ENCODE measurements around the gene TBL1X.
"Not testable (repeated sequence)": the region's sequence is repeated elsewhere in the genome, so short reads cannot be mapped to it uniquely, and the experiment has no call there.

Gene TBL1X

DNA sequence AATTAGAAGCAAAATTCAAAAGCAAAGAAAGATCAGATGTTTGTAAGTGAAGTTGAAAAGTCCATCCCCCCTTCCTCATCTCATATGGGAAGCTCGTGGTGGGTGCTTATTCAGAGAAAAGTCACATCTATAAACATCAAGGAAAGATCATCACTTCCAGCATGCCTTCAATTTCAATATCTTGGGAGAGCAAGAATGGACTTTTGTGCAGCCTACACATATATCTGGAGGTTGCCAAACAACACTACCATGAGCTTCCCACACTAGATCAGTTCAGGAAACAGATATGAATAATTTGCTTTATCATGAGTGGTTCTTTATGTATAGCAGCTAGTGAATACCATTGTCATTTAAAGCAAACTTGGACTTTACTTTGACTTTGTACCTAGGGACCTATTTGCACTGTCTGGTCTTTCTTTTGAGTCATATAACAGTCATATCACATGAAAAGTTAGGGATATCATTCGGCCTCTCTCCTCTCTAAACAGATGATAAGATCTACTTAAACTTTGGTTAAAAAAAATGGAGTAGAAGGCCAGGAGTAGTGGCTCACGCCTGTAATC is 5.6 kb upstream of the TBL1X start:
- Histone ChIP-seq H3K4me3 (ENCODE audit: low read length in 2 of 2) (no peak overlapping the region), H3K9ac (ENCODE audit: low read length in 2 of 2) (no peak overlapping the region), H3K27ac (ENCODE audit: low read length) (no peak overlapping the region), H3K4me1 (ENCODE audit: control insufficient read depth, insufficient read depth, low read length) (peaks cover 6% of the 10 kb centered on the region), H3K36me3 (ENCODE audit: control insufficient read depth in 2 of 2, insufficient read depth in 2 of 2, low read length in 2 of 2) (no peaks in the 10 kb centered on the region), H3K27me3 (ENCODE audit: control insufficient read depth in 1 of 2, insufficient read depth in 2 of 2, low read length in 2 of 2) (no peaks in the 10 kb centered on the region), H3K9me3 (ENCODE audit: control insufficient read depth in 2 of 2, low read length in 2 of 2) (no peaks in the 10 kb centered on the region)

DNA sequence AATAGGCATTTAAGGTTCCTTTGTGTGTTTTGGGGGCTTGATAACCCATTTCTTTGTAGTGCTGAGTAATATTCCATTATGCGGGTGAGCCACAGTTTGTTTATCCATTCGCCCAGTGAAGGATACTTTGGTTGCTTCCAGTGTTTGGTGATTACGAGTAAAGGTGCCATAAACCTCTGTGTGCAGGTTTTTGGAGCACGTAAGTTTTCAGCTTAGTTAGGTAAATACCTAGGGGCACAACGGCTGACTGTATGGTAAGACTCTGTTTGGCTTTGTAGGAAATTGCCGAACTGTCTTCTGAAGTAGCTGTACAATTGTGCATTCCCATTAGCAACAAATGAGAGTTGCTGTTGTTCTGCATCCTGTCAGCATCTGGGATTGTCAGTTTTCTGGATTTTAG is 3.8 kb upstream of the TBL1X start:
- Histone ChIP-seq H3K4me3 (ENCODE audit: low read length in 2 of 2) (no peak overlapping the region), H3K9me3 (ENCODE audit: control insufficient read depth in 2 of 2, low read length in 2 of 2) (no peaks in the 10 kb centered on the region), H3K27ac (ENCODE audit: low read length) (no peak overlapping the region), H3K4me1 (ENCODE audit: control insufficient read depth, insufficient read depth, low read length) (peaks cover 9% of the 10 kb centered on the region), H3K27me3 (ENCODE audit: control insufficient read depth in 1 of 2, insufficient read depth in 2 of 2, low read length in 2 of 2) (no peaks in the 10 kb centered on the region), H3K9ac (ENCODE audit: low read length in 2 of 2) (no peak overlapping the region), H3K36me3 (ENCODE audit: control insufficient read depth in 2 of 2, insufficient read depth in 2 of 2, low read length in 2 of 2) (no peaks in the 10 kb centered on the region)

DNA sequence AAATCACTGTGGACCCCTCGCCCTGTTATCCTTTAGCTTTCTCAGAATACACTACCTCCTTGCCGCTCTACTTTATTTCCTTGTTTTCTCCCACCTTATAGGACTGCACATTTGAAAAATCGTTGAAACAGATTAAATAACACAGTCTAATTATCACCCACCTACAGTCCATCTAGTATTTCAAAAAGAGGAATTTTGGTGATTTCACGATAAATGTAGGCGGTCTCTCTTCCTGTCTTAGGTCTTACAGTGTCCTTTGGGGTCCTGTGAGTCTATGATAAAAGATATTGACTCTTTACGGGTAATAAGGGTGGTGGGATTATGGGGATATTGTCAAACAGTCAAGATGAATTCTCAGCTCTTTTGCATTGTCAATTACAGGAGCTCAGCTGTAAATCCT is 2.4 kb upstream of the TBL1X start:
- Histone ChIP-seq H3K9ac (ENCODE audit: low read length in 2 of 2) (no peak overlapping the region), H3K9me3 (ENCODE audit: control insufficient read depth in 2 of 2, low read length in 2 of 2) (no peaks in the 10 kb centered on the region), H3K27ac (ENCODE audit: low read length) (peak overlapping the region; percentile 46), H3K27me3 (ENCODE audit: control insufficient read depth in 1 of 2, insufficient read depth in 2 of 2, low read length in 2 of 2) (peaks cover 0 to 3% of the 10 kb centered on the region in 2 donors), H3K4me1 (ENCODE audit: control insufficient read depth, insufficient read depth, low read length) (peaks cover 19% of the 10 kb centered on the region), H3K4me3 (ENCODE audit: low read length in 2 of 2) (no peak overlapping the region), H3K36me3 (ENCODE audit: control insufficient read depth in 2 of 2, insufficient read depth in 2 of 2, low read length in 2 of 2) (no peaks in the 10 kb centered on the region)

DNA sequence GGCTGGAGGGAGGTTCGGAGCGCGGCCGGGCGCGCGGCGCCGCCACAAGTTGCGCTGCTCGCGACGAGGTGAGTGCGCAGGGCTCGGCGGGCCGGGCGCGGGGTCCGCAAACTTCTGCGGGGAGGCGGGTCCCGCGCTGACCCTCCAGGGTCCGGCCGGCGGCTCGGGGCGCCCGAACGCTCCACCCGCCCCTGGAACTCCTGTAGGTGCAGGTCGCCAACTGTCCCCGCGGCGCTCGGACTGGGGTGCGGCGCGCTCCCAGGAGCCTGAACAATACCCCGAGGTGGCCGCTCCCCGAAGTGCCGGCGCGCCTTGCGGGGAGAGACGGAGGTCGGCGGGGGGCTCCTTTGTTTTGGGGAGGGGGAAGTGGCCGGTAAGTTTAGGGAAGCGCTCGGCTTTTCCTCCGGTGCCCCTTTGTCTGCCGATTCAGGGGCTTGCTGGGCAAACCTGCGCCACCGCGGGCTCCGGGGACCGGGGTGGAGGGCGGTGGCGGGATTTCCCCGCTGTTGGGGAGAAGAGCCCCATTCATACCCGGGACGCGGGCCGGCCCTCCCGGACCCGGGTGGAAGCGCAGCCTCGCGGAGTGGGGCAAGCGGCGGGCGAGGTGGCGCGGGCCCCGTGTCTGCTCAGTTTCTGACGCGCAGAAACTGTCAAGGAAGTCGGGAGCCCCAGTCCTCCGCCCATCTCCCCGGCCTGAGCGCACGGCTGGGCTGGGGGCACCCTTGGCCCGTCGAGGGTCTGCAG is 694 bp downstream of the TBL1X start:
- Histone ChIP-seq H3K4me3 (ENCODE audit: low read length in 2 of 2) (peak overlapping the region; percentile 49 to 69), H3K9me3 (ENCODE audit: control insufficient read depth in 2 of 2, low read length in 2 of 2) (no peaks in the 10 kb centered on the region), H3K4me1 (ENCODE audit: control insufficient read depth, insufficient read depth, low read length) (peaks cover 19% of the 10 kb centered on the region), H3K36me3 (ENCODE audit: control insufficient read depth in 2 of 2, insufficient read depth in 2 of 2, low read length in 2 of 2) (no peaks in the 10 kb centered on the region), H3K9ac (ENCODE audit: low read length in 2 of 2) (peak overlapping the region; percentile 57 to 62), H3K27me3 (ENCODE audit: control insufficient read depth in 1 of 2, insufficient read depth in 2 of 2, low read length in 2 of 2) (peaks cover 0 to 3% of the 10 kb centered on the region in 2 donors), H3K27ac (ENCODE audit: low read length) (peak overlapping the region; percentile 60)

DNA sequence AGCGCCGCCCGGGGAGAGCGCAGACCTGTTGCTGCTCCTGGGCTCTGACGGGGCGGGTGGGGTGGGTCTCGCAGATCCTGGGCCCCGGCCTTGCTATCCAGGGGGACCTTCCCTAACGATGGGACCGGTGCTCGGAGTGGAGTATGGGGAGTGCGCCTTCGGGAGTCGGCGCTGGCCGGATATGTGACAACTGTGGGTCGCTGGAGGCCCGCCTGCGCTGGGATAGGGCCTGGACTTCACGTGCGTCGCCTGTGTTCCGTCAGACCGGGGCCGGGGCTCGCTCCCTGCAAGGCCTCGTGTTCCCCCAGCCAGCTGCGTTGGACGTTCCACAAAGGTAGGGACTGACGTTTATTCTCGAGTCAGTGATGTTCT is 1.3 kb downstream of the TBL1X start:
- H3K27me3 ChIP-seq (ENCODE audit: control insufficient read depth in 1 of 2, insufficient read depth in 2 of 2, low read length in 2 of 2) = peaks cover 0 to 3% of the 10 kb centered on the region in 2 donors
- no peak overlapping the region for H3K27ac ChIP-seq (ENCODE audit: low read length)

DNA sequence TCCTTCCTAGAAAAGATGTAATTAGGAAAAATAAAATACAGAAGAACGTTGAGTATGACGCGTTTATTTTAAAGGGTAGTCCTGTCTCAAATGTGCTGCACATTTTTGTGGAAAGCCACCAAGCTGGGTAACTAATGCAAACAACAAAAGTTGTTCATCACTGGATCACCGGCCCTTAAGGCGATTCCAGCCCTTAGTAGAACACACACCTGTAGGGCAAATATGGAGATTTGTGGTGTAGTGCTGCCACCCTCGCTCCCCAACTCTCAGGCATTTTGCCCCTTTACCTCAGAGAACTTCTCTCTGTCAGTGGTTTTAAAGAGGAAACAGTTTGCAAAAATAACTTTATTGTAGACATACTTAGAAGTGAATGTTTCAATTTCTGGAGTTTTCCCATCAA is 1.9 kb downstream of the TBL1X start:
- H3K27ac ChIP-seq (ENCODE audit: low read length) = no peak overlapping the region
- H3K36me3 ChIP-seq (ENCODE audit: control insufficient read depth in 2 of 2, insufficient read depth in 2 of 2, low read length in 2 of 2) = no peaks in the 10 kb centered on the region
- no peaks in the 10 kb centered on the region for H3K9me3 ChIP-seq (ENCODE audit: control insufficient read depth in 2 of 2, low read length in 2 of 2)
- H3K4me1 ChIP-seq (ENCODE audit: control insufficient read depth, insufficient read depth, low read length) = peaks cover 22% of the 10 kb centered on the region
- H3K9ac ChIP-seq (ENCODE audit: low read length in 2 of 2) = no peak overlapping the region
- peak overlapping the region; percentile 69 to 75 for H3K4me3 ChIP-seq (ENCODE audit: low read length in 2 of 2)
- H3K27me3 ChIP-seq (ENCODE audit: control insufficient read depth in 1 of 2, insufficient read depth in 2 of 2, low read length in 2 of 2) = peaks cover 0 to 3% of the 10 kb centered on the region in 2 donors

More for the DNA sequence above, 1.3 kb downstream of the TBL1X start:
- Histone ChIP-seq H3K9me3 (ENCODE audit: control insufficient read depth in 2 of 2, low read length in 2 of 2) (no peaks in the 10 kb centered on the region), H3K36me3 (ENCODE audit: control insufficient read depth in 2 of 2, insufficient read depth in 2 of 2, low read length in 2 of 2) (no peaks in the 10 kb centered on the region), H3K9ac (ENCODE audit: low read length in 2 of 2) (peak overlapping the region; percentile 36 to 38), H3K4me1 (ENCODE audit: control insufficient read depth, insufficient read depth, low read length) (peaks cover 19% of the 10 kb centered on the region), H3K4me3 (ENCODE audit: low read length in 2 of 2) (peak overlapping the region; percentile 69 to 75)

DNA sequence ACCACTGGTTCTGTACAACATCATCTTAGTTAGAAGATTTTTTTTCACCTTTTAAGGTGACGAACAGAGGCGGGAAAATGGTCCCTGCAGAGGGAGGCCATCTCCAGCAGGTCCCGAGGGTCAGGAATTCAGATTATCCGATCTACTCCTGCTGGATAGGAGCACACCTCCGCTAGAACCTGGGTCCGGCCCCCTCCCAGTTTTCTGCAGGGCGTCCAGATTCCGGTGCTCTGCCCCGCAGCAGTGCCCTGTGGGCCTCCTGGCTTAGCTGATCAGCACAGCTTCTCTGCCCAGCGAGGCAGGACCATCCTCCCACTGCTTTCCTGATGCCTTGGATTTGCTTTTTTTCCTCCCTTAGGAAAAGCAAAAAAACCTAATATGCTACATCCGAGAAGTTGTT is 2.3 kb downstream of the TBL1X start:
- Histone ChIP-seq H3K9me3 (ENCODE audit: control insufficient read depth in 2 of 2, low read length in 2 of 2) (no peaks in the 10 kb centered on the region), H3K4me1 (ENCODE audit: control insufficient read depth, insufficient read depth, low read length) (peaks cover 22% of the 10 kb centered on the region), H3K9ac (ENCODE audit: low read length in 2 of 2) (no peak overlapping the region), H3K27me3 (ENCODE audit: control insufficient read depth in 1 of 2, insufficient read depth in 2 of 2, low read length in 2 of 2) (peaks cover 0 to 3% of the 10 kb centered on the region in 2 donors), H3K4me3 (ENCODE audit: low read length in 2 of 2) (peak overlapping the region; percentile 69 to 75), H3K27ac (ENCODE audit: low read length) (no peak overlapping the region), H3K36me3 (ENCODE audit: control insufficient read depth in 2 of 2, insufficient read depth in 2 of 2, low read length in 2 of 2) (no peaks in the 10 kb centered on the region)

- Histone ChIP-seq H3K4me3 (ENCODE audit: low read length in 2 of 2) (peak overlapping the region in 1 of 2 donors; percentile 44), H3K36me3 (ENCODE audit: control insufficient read depth in 2 of 2, insufficient read depth in 2 of 2, low read length in 2 of 2) (no peaks in the 10 kb centered on the region), H3K27ac (ENCODE audit: low read length) (no peak overlapping the region), H3K9me3 (ENCODE audit: control insufficient read depth in 2 of 2, low read length in 2 of 2) (no peaks in the 10 kb centered on the region), H3K27me3 (ENCODE audit: control insufficient read depth in 1 of 2, insufficient read depth in 2 of 2, low read length in 2 of 2) (peaks cover 0 to 3% of the 10 kb centered on the region in 2 donors), H3K4me1 (ENCODE audit: control insufficient read depth, insufficient read depth, low read length) (peaks cover 22% of the 10 kb centered on the region), H3K9ac (ENCODE audit: low read length in 2 of 2) (peak overlapping the region in 1 of 2 donors; percentile 36)
These were observed 2.9 kb downstream of the TBL1X start for GRCh38 chrX:9467751-9468150.

DNA sequence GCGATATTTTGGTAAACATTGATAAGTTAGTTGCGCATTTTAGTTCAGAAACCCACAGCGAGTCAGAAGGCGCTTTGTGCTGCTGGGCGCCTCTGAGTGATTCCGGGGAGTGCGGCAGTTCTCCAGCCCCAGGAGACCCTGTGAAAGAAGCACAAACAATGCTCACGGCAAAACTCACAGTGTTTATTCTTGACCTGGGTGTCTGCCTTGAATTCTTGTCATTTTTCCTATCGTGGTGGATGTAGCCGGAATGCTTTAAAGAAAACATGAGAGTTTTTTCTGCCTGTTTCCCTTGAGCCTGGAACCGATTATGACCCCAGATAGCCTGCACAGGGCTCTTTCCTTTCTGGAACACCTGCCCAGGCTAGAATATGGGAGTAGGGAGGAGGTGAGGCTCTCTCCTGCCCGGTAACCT is 6.7 kb downstream of the TBL1X start:
- Histone ChIP-seq H3K27me3 (ENCODE audit: control insufficient read depth in 1 of 2, insufficient read depth in 2 of 2, low read length in 2 of 2) (peaks cover 0 to under 1% of the 10 kb centered on the region in 2 donors), H3K9ac (ENCODE audit: low read length in 2 of 2) (no peak overlapping the region), H3K4me1 (ENCODE audit: control insufficient read depth, insufficient read depth, low read length) (peaks cover 9% of the 10 kb centered on the region), H3K9me3 (ENCODE audit: control insufficient read depth in 2 of 2, low read length in 2 of 2) (no peaks in the 10 kb centered on the region), H3K36me3 (ENCODE audit: control insufficient read depth in 2 of 2, insufficient read depth in 2 of 2, low read length in 2 of 2) (no peaks in the 10 kb centered on the region), H3K4me3 (ENCODE audit: low read length in 2 of 2) (peak overlapping the region in 1 of 2 donors; percentile 44), H3K27ac (ENCODE audit: low read length) (no peak overlapping the region)

DNA sequence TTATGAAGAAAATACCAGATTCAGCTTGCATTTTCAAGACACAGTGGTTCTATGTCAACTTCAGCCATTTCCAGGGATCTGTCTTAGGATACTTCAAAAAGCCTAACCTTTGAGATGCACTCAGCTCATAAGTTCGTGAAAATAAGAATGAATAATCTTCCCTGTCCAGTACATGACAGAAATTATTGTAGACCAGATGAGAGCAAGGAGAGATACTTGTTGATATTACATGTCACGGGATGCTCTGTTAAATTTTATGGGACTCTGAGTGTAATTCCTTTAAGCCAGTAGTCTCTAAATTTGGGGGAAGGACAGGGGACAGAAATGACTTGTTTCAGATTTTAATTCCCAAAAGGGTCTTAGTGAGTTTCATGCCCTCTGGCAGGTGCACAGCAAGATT is 8.8 kb downstream of the TBL1X start:
- no peaks in the 10 kb centered on the region for H3K36me3 ChIP-seq (ENCODE audit: control insufficient read depth in 2 of 2, insufficient read depth in 2 of 2, low read length in 2 of 2)
- no peak overlapping the region for H3K27ac ChIP-seq (ENCODE audit: low read length)
- peaks cover 3% of the 10 kb centered on the region for H3K4me1 ChIP-seq (ENCODE audit: control insufficient read depth, insufficient read depth, low read length)
- no peaks in the 10 kb centered on the region for H3K9me3 ChIP-seq (ENCODE audit: control insufficient read depth in 2 of 2, low read length in 2 of 2)
- H3K4me3 ChIP-seq (ENCODE audit: low read length in 2 of 2) = no peak overlapping the region
- H3K9ac ChIP-seq (ENCODE audit: low read length in 2 of 2) = no peak overlapping the region
- H3K27me3 ChIP-seq (ENCODE audit: control insufficient read depth in 1 of 2, insufficient read depth in 2 of 2, low read length in 2 of 2) = no peaks in the 10 kb centered on the region

DNA sequence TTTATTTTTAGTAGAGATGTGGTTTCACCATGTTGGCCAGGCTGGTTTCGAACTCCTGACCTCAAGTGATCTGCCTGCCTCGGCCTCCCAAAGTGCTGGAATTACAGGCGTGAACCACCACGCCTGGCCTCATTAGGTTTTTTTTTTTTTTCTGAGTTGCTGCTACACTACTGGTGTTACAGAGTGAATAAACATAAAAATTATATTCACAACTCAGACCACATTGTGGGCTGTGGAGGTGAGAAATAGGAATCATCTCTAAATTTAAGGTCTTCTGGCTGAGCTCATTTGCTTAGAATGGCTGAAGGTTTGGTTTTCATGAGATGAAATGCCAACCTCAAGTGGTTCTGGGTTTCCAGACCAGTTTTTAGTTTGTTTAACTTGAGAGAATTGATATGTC is 10.6 kb downstream of the TBL1X start:
- not testable (repeated sequence) for H3K9ac ChIP-seq (ENCODE audit: low read length in 2 of 2); H3K27me3 ChIP-seq (ENCODE audit: control insufficient read depth in 1 of 2, insufficient read depth in 2 of 2, low read length in 2 of 2); H3K4me1 ChIP-seq (ENCODE audit: control insufficient read depth, insufficient read depth, low read length); H3K9me3 ChIP-seq (ENCODE audit: control insufficient read depth in 2 of 2, low read length in 2 of 2); H3K4me3 ChIP-seq (ENCODE audit: low read length in 2 of 2); H3K36me3 ChIP-seq (ENCODE audit: control insufficient read depth in 2 of 2, insufficient read depth in 2 of 2, low read length in 2 of 2); H3K27ac ChIP-seq (ENCODE audit: low read length)

All from stomach smooth muscle (tissue), 2 donors.